C4-2B (cell line): ENCODE data around the gene ZNF786.
"Not testable (repeated sequence)": the region's sequence is repeated elsewhere in the genome, so short reads cannot be mapped to it uniquely, and the experiment has no call there.

Source experiments
- H3K27ac ChIP-seq: fragments of 450-650 bp; 2 replicates; pipeline ENCODE4 v1.5.1; 2017
- ZFX ChIP-seq: fragments of 450-650 bp; IDR thresholded peaks from 2 replicates; pipeline ENCODE4 v1.6.1; 2017
- TF ChIP-seq, protein P1 (sequence below): fragments of 450-650 bp; conservative IDR thresholded peaks from 2 replicates; pipeline ENCODE4 v1.5.1; 2017; ENCODE audit warnings: mild to moderate bottlenecking

The ZNF786 gene

DNA sequence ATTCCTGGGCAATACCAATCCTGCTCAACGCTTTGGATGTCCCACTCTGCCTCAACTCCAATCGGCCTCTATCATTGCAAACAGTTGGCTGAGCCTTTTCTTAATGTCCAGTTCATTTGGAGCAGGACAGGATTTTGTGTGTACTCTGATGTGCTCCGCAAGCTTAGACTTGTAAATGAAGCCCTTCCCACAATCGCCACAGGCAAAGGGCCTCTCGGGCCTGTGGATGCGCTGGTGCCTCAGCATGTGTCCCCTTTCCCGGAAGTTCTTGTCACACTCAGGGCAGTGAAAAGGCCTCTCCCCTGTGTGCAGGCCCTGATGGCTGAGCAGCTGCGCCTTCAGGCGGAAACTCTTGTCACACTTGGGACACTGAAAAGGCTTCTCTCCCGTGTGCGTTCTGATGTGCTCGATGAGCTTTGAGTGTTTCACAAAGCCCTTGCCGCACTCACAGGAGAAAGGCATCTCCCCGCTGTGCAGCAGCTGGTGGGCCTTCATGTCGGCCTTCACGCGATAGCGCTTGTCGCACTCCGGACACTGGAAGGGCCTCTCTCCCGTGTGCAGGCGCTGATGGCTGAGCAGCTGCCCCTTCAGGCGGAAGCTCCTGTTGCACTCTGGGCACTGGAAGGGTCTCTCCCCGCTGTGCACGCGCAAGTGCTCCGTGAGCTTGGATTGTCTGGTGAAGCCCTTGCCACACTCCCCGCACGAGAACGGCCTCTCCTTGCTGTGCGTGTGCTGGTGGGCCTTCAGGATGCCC lies 20.0 kb downstream of the ZNF786 start:
- TF ChIP-seq, protein P1, sequence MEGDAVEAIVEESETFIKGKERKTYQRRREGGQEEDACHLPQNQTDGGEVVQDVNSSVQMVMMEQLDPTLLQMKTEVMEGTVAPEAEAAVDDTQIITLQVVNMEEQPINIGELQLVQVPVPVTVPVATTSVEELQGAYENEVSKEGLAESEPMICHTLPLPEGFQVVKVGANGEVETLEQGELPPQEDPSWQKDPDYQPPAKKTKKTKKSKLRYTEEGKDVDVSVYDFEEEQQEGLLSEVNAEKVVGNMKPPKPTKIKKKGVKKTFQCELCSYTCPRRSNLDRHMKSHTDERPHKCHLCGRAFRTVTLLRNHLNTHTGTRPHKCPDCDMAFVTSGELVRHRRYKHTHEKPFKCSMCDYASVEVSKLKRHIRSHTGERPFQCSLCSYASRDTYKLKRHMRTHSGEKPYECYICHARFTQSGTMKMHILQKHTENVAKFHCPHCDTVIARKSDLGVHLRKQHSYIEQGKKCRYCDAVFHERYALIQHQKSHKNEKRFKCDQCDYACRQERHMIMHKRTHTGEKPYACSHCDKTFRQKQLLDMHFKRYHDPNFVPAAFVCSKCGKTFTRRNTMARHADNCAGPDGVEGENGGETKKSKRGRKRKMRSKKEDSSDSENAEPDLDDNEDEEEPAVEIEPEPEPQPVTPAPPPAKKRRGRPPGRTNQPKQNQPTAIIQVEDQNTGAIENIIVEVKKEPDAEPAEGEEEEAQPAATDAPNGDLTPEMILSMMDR: no peak
- no peak for TF ChIP-seq ZFX
- H3K27ac ChIP-seq: no peak overlapping the region

DNA sequence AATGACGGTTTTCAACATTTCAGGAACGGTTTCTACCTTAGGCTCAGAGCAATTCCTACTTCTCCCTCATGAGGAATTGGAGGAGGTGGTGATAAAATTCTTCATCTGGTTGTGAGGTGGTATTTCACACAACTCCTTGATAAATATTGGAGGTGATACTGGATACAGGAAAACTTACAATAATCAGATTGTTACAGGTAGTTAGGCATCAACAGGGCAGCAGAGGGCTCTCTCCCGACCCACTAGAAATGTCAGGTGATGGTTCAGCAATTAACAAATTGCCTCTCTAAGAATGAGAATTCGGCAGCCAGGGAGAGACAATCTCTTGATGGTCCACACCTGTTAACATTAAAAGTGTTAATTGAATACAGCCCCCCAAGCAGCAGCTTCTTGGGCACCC lies 22.6 kb downstream of the ZNF786 start:
- H3K27ac ChIP-seq: no peak overlapping the region
- TF ChIP-seq ZFX: no peak
- TF ChIP-seq, protein P1: no peak; the same call in 1 of the 2 replicates

DNA sequence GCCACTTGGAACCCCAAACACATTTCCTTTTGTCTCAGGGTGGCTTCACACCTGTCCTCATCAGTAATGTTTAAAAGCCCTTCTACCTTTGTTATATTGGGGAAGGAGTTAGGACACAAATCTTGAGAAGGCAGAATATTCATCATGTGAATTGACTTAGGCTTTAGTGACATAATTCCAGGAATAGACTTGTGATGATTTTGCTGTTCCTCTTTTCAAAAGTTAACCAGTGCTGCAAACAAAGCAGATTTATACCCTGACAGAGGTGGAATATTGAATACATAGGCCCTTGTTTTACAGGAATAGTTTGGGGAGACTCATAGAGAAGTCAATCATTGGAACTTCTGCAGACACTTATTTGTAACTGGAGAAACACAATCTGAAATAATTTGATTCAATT lies 27.0 kb downstream of the ZNF786 start:
- H3K27ac ChIP-seq: no peak overlapping the region
- TF ChIP-seq, protein P1: no peak
- TF ChIP-seq ZFX: no peak

DNA sequence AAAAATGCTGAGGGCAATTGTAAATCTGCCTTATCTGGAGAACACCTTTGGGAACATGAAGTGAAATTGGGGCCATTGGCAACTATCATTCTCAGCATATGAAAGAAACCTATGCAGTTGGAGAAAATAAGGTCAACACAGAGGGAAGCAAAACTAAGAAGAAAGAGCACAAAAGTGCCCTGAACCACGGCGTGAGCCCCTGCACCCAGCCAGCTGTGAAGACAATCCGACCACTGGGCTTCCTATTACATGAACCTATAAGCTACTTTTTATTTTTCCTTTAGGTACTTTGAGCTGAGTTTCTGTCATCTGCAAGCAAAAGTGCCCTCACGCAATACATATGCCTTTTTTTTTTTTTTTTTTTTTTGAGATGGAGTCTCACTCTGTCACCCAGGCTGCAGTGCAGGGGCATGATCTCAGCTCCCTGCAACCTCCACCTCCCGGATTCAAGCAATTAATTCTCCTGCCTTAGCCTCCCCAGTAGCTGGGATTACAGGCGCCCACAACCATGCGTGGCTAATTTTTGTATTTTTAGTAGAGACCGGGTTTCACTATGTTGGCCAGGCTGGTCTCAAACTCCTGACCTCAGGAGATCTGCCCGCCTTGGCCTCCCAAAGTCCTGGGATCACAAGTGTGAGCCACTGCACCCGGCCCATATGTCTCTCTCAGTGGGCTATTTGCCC lies 28.2 kb downstream of the ZNF786 start:
- not testable (repeated sequence) for H3K27ac ChIP-seq

DNA sequence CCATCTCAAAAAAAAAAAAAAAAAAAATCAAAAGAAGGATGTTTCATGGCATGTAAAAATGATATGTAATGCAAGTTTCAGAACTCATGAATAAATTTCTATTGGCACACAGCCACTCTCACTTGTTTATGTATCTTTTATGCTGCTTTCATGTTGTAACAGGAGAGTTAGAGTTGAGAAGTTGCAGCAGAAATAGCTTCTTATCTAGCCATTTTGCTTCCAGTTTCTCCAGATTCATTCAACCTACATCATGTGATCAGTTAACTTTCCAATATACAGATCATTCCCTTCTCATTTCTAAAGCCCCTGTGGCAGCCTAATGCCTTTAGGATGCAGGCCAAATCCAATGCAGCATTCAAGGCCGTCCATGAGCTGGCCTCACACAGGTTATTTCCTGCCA lies 30.4 kb downstream of the ZNF786 start:
- TF ChIP-seq, protein P1: no peak
- no peak for TF ChIP-seq ZFX
- no peak overlapping the region for H3K27ac ChIP-seq

DNA sequence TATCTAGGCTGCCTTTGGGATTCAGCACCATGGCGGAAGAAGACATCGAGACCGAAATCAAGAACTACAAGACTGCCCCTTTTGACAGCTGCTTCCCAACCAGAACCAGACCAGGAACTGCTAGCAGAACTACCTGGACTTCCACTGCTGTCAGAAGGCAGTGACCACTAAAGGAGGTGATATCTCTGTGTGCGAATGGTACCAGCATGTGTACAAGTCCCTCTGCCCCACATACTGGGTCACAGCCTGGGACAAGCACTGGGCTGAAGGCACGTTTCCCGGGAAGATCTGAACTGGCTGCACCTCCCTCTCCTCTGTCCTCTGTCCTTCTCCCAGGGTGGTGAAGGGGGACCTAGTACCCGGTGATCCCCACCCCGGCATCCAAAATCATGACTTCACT lies 36.6 kb downstream of the ZNF786 start:
- TF ChIP-seq, protein P1: no peak
- TF ChIP-seq ZFX: no peak
- no peak overlapping the region for H3K27ac ChIP-seq

DNA sequence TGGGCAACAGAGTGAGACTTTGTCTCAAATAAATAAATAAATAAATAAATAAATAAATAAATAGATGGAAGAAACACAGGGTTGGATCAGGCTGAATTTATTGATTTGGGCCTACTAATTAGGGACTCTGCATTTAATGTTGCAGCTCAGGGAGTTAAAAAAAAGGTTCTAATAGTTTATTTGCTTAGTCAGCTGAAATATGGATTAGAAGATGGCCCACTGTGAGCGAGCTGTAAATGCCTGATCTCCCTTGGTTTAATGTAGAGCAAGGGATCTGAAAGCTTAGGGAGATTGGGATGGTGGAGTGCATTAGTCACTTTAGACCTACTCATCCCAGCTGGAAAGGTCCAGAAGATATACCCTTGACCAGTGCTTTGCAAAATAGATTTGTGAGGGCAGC lies 37.1 kb downstream of the ZNF786 start:
- TF ChIP-seq, protein P1: no peak
- no peak for TF ChIP-seq ZFX
- H3K27ac ChIP-seq: no peak overlapping the region

DNA sequence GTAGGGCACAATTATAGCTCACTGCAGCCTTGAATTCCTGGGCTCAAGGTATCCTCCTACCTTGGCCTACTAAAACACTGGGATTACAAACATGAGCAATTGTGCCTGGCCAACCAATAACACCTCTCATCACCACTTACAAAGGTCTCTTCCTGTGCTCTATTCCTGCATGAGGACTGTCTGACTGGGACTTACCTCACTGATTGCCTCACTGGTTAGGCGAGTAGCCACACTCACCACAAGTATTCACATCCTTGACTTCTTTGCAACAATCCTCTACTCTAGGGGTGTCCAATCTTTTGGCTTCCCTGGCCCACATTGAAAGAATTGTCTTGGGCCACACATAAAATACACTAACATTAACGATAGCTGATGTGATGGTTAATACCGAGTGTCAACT lies 39.6 kb downstream of the ZNF786 start:
- TF ChIP-seq, protein P1: no peak
- TF ChIP-seq ZFX: no peak
- H3K27ac ChIP-seq: no peak overlapping the region
